H9 (cell line): Measurements from ENCODE around the gene FOSL2. TPM values are rescaled to one million over a fixed set of nuclear protein-coding genes. Genes with fewer than 3 reads are reported as not detected.

Experiments used
- DNase-seq: peaks from one replicate; pipeline ENCODE4 v3.0.0-alpha.2; 2017
- H2AFZ ChIP-seq: one replicate; pipeline ENCODE4 v1.6.1; 2013; ENCODE audit warnings: mild to moderate bottlenecking, low read length, control low read depth, moderate library complexity
- H2AK5ac ChIP-seq: 2 replicates; pipeline ENCODE4 v1.6.1; 2013; ENCODE audit warnings: low read length, control low read depth, mixed read lengths; ENCODE audit not compliant: insufficient read length
- H2BK120ac ChIP-seq: one replicate; pipeline ENCODE4 v1.6.1; 2013; ENCODE audit warnings: low read depth, mild to moderate bottlenecking, low read length, control low read depth, inconsistent platforms; ENCODE audit not compliant: poor library complexity, severe bottlenecking
- H2BK12ac ChIP-seq: 2 replicates; pipeline ENCODE4 v1.6.1; 2013; ENCODE audit warnings: low read length, control low read depth, mixed read lengths, low read depth; ENCODE audit not compliant: insufficient read length
- H2BK15ac ChIP-seq: 2 replicates; pipeline ENCODE4 v1.6.1; 2013; ENCODE audit warnings: low read depth, low read length, control low read depth
- H2BK20ac ChIP-seq: one replicate; pipeline ENCODE4 v1.6.1; 2013; ENCODE audit warnings: low read depth, mild to moderate bottlenecking, low read length, control low read depth, inconsistent platforms; ENCODE audit not compliant: poor library complexity, severe bottlenecking
- H2BK5ac ChIP-seq: 2 replicates; pipeline ENCODE4 v1.6.1; 2013; ENCODE audit warnings: low read length, control low read depth, mixed read lengths; ENCODE audit not compliant: insufficient read length
- H3K14ac ChIP-seq: 2 replicates; pipeline ENCODE4 v1.6.1; 2013; ENCODE audit warnings: low read length, control low read depth; ENCODE audit not compliant: insufficient read depth
- H3K18ac ChIP-seq: 2 replicates; pipeline ENCODE4 v1.6.1; 2013; ENCODE audit warnings: low read depth, mild to moderate bottlenecking, mixed read lengths, low read length, control low read depth; ENCODE audit not compliant: insufficient read length
- H3K23ac ChIP-seq: 2 replicates; pipeline ENCODE4 v1.6.1; 2013; ENCODE audit warnings: low read length, control low read depth, mixed read lengths, low read depth; ENCODE audit not compliant: insufficient read length
- H3K23me2 ChIP-seq: 2 replicates; pipeline ENCODE4 v1.6.1; 2013; ENCODE audit warnings: low read depth, mild to moderate bottlenecking, mixed read lengths, low read length, control low read depth; ENCODE audit not compliant: insufficient read length, poor library complexity, severe bottlenecking
- H3K27ac ChIP-seq: 2 replicates; pipeline ENCODE4 v1.5.1; 2013; ENCODE audit warnings: low read length, control low read depth, mixed read lengths, low read depth; ENCODE audit not compliant: insufficient read length
- H3K27me3 ChIP-seq: 2 replicates; pipeline ENCODE4 v1.6.1; 2013; ENCODE audit warnings: low read length, control low read depth, inconsistent platforms; ENCODE audit not compliant: insufficient read depth
- H3K4ac ChIP-seq: 2 replicates; pipeline ENCODE4 v1.6.1; 2013; ENCODE audit warnings: low read depth, mild to moderate bottlenecking, control low read depth, inconsistent platforms, low read length, moderate library complexity
- H3K4me1 ChIP-seq: 2 replicates; pipeline ENCODE4 v1.6.1; 2013; ENCODE audit warnings: low read length, control low read depth, inconsistent platforms; ENCODE audit not compliant: insufficient read depth
- H3K4me2 ChIP-seq: 2 replicates; pipeline ENCODE4 v1.6.1; 2013; ENCODE audit warnings: low read length, control low read depth, mixed read lengths; ENCODE audit not compliant: insufficient read length, insufficient read depth
- H3K56ac ChIP-seq: 2 replicates; pipeline ENCODE4 v1.6.1; 2013; ENCODE audit warnings: low read depth, mild to moderate bottlenecking, mixed read lengths, low read length, control low read depth; ENCODE audit not compliant: insufficient read length
- H3K79me1 ChIP-seq: 2 replicates; pipeline ENCODE4 v1.6.1; 2013; ENCODE audit warnings: low read depth, mild to moderate bottlenecking, moderate library complexity, low read length, control low read depth, inconsistent platforms; ENCODE audit not compliant: insufficient read depth, poor library complexity, severe bottlenecking
- H3K79me2 ChIP-seq: 2 replicates; pipeline ENCODE4 v1.6.1; 2013; ENCODE audit warnings: low read length, control low read depth, inconsistent platforms; ENCODE audit not compliant: insufficient read depth
- H3K9ac ChIP-seq: 2 replicates; pipeline ENCODE4 v1.6.1; 2013; ENCODE audit warnings: low read length, control low read depth, mixed read lengths; ENCODE audit not compliant: insufficient read length; ENCODE audit errors: extremely low read depth
- H3K9me3 ChIP-seq: one replicate; pipeline ENCODE4 v1.6.1; 2013; ENCODE audit warnings: low read depth, low read length, inconsistent platforms; ENCODE audit not compliant: control insufficient read depth
- H3T11ph ChIP-seq: one replicate; pipeline ENCODE4 v1.6.1; 2013; ENCODE audit warnings: mild to moderate bottlenecking, low read length, control low read depth, inconsistent platforms
- H4K20me1 ChIP-seq: one replicate; pipeline ENCODE4 v1.6.1; 2013; ENCODE audit not compliant: control insufficient read depth, insufficient read length, insufficient read depth
- H4K5ac ChIP-seq: 2 replicates; pipeline ENCODE4 v1.6.1; 2013; ENCODE audit warnings: low read depth, mild to moderate bottlenecking, mixed read lengths, low read length, control low read depth; ENCODE audit not compliant: insufficient read length
- H4K8ac ChIP-seq: replicated peaks from 2 replicates; pipeline ENCODE4 v1.6.1; 2013; ENCODE audit warnings: low read length, control low read depth, mixed read lengths, low read depth; ENCODE audit not compliant: insufficient read length
- H4K91ac ChIP-seq: 2 replicates; pipeline ENCODE4 v1.6.1; 2013; ENCODE audit warnings: low read depth, mild to moderate bottlenecking, moderate library complexity, mixed read lengths, low read length, control low read depth; ENCODE audit not compliant: insufficient read length
- H3K27ac Mint-ChIP-seq, 3 experiments: 2 replicates in 2 of 3; 3 replicates in 1 of 3; pipeline ENCODE4 v1.8.0; 2020 to 2021; ENCODE audit warnings: mixed read lengths in 3 of 3, mild to moderate bottlenecking in 1 of 3, moderate library complexity in 1 of 3
- H3K27me3 Mint-ChIP-seq: 2 replicates; pipeline ENCODE4 v1.8.0; 2021; ENCODE audit warnings: low read depth, mild to moderate bottlenecking, moderate library complexity, mixed read lengths
- H3K36me3 Mint-ChIP-seq, 3 experiments: 2 replicates in 2 of 3; 3 replicates in 1 of 3; pipeline ENCODE4 v1.8.0; 2020 to 2021; ENCODE audit warnings: low read depth in 3 of 3, mixed read lengths in 3 of 3; ENCODE audit not compliant: insufficient read depth in 1 of 3
- H3K4me1 Mint-ChIP-seq, 2 experiments: 2 replicates each; pipeline ENCODE4 v1.8.0; 2020; ENCODE audit warnings: mixed read lengths in 2 of 2
- H3K4me3 Mint-ChIP-seq, 2 experiments: 2 replicates in 1 of 2; 3 replicates in 1 of 2; pipeline ENCODE4 v1.8.0; 2020 to 2021; ENCODE audit warnings: mild to moderate bottlenecking in 2 of 2, mixed read lengths in 2 of 2, moderate library complexity in 1 of 2
- H3K9me3 Mint-ChIP-seq, 2 experiments: 2 replicates in 1 of 2; 3 replicates in 1 of 2; pipeline ENCODE4 v1.8.0; 2020; ENCODE audit warnings: mild to moderate bottlenecking in 2 of 2, mixed read lengths in 2 of 2, moderate library complexity in 1 of 2
- CTCF ChIP-seq: fragments of 200-600 bp; sonication (generic); conservative IDR thresholded peaks from 3 replicates; pipeline ENCODE4 v1.8.0; 2021; ENCODE audit warnings: antibody characterized with exemption, mild to moderate bottlenecking
- WGBS: extraction: QIAGEN DNeasy Blood & Tissue Kit; methylation state at CpG from one replicate; pipeline ENCODE4 v1.1.7; 2013; ENCODE audit warnings: missing lambda C conversion rate, low lambda C conversion rate, mixed read lengths; ENCODE audit not compliant: insufficient read length; ENCODE audit errors: extremely low coverage; 5-methylcytosine and 5-hydroxymethylcytosine counted together
- total RNA-seq: library from RNA; stranded (reverse); gene quantifications from 2 replicates; pipeline ENCODE4 v1.2.1, GENCODE V29; 2021

FOSL2 gene
- total RNA-seq, 1 experiment from 2014 or later, result 7.4 TPM

GRCh38 chr2:28436525-28437051, 43.9 kb downstream of the FOSL2 start:
- Mint-ChIP-seq H3K27me3 (peaks cover 2% of the 10 kb centered on the region; the same call in 1 of the 2 replicates), H3K4me3 (no peak overlapping the region), H3K9me3 (peaks cover 6 to 13% of the 10 kb centered on the region in 2 experiments), H3K27ac (no peak overlapping the region), H3K4me1 (0 out of 4 replicates have a peak, but pooled peaks cover 0 to 3% of the 10 kb centered on the region in 2 experiments), H3K36me3 (no peaks in the 10 kb centered on the region; a peak in 2 of 7 replicates)
- Histone ChIP-seq H4K5ac (no peak overlapping the region), H3K79me1 (no peaks in the 10 kb centered on the region), H2AFZ (no peak overlapping the region), H3K4me2 (no peak overlapping the region), H2AK5ac (no peak overlapping the region), H3K14ac (no peak overlapping the region), H3K4ac (no peak overlapping the region), H3K9ac (no peak overlapping the region), H3K27me3 (no peaks in the 10 kb centered on the region), H2BK15ac (no peak overlapping the region), H4K8ac (no peak overlapping the region), H3T11ph (no peak overlapping the region), H2BK120ac (no peak overlapping the region), H3K79me2 (no peaks in the 10 kb centered on the region), H4K91ac (no peak overlapping the region), H2BK12ac (no peak overlapping the region), H2BK5ac (no peak overlapping the region), H3K56ac (no peak overlapping the region), H4K20me1 (no peaks in the 10 kb centered on the region), H3K4me1 (no peaks in the 10 kb centered on the region), H3K18ac (no peak overlapping the region), H2BK20ac (no peak overlapping the region), H3K9me3 (no peaks in the 10 kb centered on the region), H3K23me2 (no peaks in the 10 kb centered on the region), H3K27ac (no peak overlapping the region), H3K23ac (no peak overlapping the region)
- no peak for DNase-seq
- TF ChIP-seq CTCF, result no peak
- WGBS, result no CpG with 5 or more reads among the region's 17 CpGs
